Fibroblast of the aortic adventitia (primary cell): ENCODE measurements around the gene GHRHR. TPM values are rescaled to one million over a fixed set of nuclear protein-coding genes. Genes with fewer than 3 reads are reported as not detected.

Source experiments
- DNase-seq: peaks from one replicate; pipeline ENCODE4 v3.0.0-alpha.2; 2010; ENCODE audit warnings: low read depth
- H3K4me3 ChIP-seq: 2 replicates; pipeline ENCODE4 v1.5.1; 2011; ENCODE audit warnings: low read depth, mild to moderate bottlenecking, control low read depth, low read length, moderate library complexity
- CTCF ChIP-seq: IDR thresholded peaks from 2 replicates; pipeline ENCODE4 v1.5.1; 2011; ENCODE audit warnings: mild to moderate bottlenecking, low read length, control low read depth, inconsistent platforms; ENCODE audit not compliant: insufficient read depth
- total RNA-seq: library from RNA; depleted of rRNA; stranded (reverse); fragments of >200 nt; gene quantifications from 2 replicates; pipeline ENCODE4 v1.2.3, GENCODE V29; 2012; ENCODE audit warnings: low replicate concordance

GHRHR gene
- total RNA-seq, 1 donor: not detected

DNA sequence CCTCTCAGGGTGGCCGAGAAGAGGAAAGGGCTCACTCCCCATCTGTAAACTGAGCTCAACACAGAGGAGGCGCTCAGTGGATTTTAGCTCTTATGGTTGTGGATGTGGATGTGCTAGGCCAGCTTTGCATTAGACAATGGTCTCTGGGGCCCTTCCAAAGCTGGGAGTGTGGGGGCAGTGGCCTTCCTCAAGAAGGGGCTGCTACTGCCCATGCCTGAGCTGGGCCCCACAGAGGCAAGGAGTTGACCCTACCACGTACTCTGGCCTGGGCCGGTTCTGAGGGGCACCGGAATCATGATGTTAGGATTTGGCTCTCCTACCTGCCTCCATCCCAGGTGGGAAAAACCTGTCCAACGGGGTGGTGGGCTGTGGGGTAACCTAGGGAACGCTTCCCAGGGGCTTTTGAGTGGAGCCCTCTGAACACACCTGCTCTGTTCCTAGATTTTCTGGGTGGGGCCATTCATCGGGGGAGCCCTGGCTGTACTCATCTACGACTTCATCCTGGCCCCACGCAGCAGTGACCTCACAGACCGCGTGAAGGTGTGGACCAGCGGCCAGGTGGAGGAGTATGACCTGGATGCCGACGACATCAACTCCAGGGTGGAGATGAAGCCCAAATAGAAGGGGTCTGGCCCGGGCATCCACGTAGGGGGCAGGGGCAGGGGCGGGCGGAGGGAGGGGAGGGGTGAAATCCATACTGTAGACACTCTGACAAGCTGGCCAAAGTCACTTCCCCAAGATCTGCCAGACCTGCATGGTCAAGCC is 40.6 kb upstream of the GHRHR start:
- no peak overlapping the region for H3K4me3 ChIP-seq
- no peak for DNase-seq
- TF ChIP-seq CTCF: no peak

DNA sequence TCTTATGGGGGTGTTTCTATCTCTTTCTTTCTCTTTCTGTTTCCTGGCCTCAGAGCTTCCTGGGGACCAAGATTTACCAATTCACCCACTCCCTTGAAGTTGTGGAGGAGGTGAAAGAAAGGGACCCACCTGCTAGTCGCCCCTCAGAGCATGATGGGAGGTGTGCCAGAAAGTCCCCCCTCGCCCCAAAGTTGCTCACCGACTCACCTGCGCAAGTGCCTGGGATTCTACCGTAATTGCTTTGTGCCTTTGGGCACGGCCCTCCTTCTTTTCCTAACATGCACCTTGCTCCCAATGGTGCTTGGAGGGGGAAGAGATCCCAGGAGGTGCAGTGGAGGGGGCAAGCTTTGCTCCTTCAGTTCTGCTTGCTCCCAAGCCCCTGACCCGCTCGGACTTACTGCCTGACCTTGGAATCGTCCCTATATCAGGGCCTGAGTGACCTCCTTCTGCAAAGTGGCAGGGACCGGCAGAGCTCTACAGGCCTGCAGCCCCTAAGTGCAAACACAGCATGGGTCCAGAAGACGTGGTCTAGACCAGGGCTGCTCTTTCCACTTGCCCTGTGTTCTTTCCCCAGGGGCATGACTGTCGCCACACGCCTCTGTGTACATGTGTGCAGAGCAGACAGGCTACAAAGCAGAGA is 39.9 kb upstream of the GHRHR start:
- H3K4me3 ChIP-seq: no peak overlapping the region
- no peak for TF ChIP-seq CTCF
- no peak for DNase-seq

DNA sequence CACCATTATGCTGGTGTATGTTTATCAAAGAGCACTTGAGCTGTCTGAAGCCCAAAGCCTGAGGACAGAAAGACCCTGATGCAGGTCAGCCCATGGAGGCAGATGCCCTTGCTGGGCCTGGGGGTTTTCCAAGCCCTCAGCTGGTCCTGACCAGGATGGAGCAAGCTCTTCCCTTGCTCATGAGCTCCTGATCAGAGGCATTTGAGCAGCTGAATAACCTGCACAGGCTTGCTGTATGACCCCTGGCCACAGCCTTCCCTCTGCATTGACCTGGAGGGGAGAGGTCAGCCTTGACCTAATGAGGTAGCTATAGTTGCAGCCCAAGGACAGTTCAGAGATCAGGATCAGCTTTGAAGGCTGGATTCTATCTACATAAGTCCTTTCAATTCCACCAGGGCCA is 39.1 kb upstream of the GHRHR start:
- no peak for TF ChIP-seq CTCF
- no peak for DNase-seq

GRCh38 chr7:30925117-30925516 is 38.6 kb upstream of the GHRHR start:
- no peak for TF ChIP-seq CTCF
- no peak overlapping the region for H3K4me3 ChIP-seq
- no peak for DNase-seq

More for the DNA sequence above, 39.1 kb upstream of the GHRHR start:
- H3K4me3 ChIP-seq: no peak overlapping the region

DNA sequence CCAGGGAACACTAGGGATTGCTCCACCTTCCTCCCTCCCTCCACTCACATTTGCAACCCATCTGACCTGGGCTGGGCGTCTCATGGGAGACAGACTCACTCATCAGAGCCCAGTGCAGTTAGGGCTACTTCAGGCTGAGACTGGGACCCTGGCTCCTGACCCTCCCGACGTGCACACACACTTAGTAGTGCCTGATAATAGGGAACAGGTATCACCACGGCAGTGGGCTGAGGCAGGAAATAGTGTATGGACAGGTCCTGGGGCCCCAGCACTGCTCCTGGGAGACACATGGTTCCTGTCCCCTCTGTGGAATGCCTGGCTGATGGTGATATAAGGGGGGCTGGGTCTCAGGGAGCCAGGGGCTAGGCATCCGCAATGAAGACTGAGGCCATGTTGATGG is 37.8 kb upstream of the GHRHR start:
- no peak for TF ChIP-seq CTCF
- H3K4me3 ChIP-seq: no peak overlapping the region
- no peak for DNase-seq

DNA sequence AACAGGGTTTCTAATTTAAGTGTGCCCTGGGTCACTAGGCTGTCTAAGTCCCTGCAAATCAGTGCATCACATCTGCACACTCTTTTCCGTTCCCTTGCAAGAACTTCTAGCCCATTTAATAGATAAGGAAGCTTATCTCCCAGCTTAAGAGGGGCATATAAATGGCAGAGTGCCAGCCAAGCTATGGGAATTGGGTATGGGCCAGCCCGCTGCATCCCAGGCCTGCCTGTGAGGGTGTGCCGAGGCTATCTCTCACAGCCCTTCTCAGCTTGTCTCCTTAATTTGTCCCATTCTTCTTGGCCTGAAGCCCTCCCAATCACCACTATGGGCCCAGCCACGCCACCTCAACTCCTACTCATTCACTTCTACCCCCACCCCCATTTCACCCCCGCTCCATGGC is 37.4 kb upstream of the GHRHR start:
- TF ChIP-seq CTCF: no peak
- DNase-seq: no peak
- H3K4me3 ChIP-seq: no peak overlapping the region

GRCh38 chr7:30927040-30927439 is 36.7 kb upstream of the GHRHR start:
- TF ChIP-seq CTCF: no peak
- no peak for DNase-seq
- H3K4me3 ChIP-seq: no peak overlapping the region
